Astrocyte of the spinal cord (primary cell): Measurements from ENCODE around the gene EGLN3.
"Not testable (repeated sequence)": the region's sequence is repeated elsewhere in the genome, so short reads cannot be mapped to it uniquely, and the experiment has no call there.

Source experiments
- DNase-seq: peaks from one replicate; pipeline ENCODE4 v3.0.0; 2011; ENCODE audit warnings: low read depth, low spot score
- H3K4me3 ChIP-seq: 2 replicates; pipeline ENCODE4 v1.5.1; 2011; ENCODE audit warnings: low read depth, mild to moderate bottlenecking, low read length, moderate library complexity
- in situ Hi-C: cut with HindIII; loops from 2 replicates; pipeline ENCODE4 v1.10.0; 2017; ENCODE audit warnings: low sequenced_read_pairs
- TF ChIP-seq, protein P1 (sequence below): IDR thresholded peaks from 2 replicates; pipeline ENCODE4 v1.5.1; 2012; ENCODE audit warnings: low read depth, mild to moderate bottlenecking, low read length, inconsistent platforms

The EGLN3 gene

DNA sequence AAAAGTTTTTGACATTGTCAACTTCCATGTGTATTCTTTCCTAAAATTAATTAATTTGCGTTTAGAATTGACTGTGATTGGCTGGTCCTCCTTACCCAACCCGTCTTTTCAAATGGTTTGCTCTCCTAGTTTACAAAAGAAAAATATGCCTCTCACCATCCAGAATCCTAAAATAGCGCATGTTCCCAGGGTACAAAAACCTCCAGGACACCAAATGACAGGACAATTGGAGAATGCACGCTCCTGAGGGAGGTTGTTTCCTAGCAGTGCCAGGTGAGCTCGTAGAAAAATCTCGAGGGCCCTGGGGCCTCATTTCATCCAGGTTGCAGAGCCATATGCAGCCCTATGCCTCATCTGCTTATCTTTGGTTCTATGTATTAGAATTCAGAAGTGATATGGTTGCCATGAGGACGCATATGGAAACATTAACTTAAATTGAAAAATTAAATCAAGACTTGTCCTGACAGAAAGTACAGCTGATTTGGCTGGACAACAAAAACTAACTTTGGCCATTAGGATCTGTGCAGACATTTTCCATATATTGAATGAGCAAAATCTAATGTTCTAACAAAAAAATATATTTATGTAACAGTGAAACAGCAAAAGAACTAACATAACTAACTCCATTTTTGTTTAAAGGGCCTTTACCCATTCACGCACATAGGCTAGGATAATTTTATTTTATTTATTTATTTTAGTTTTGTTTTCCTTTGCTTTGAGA lies 28.2 kb upstream of the EGLN3 start:
- DNase-seq: no peak
- TF ChIP-seq, protein P1, sequence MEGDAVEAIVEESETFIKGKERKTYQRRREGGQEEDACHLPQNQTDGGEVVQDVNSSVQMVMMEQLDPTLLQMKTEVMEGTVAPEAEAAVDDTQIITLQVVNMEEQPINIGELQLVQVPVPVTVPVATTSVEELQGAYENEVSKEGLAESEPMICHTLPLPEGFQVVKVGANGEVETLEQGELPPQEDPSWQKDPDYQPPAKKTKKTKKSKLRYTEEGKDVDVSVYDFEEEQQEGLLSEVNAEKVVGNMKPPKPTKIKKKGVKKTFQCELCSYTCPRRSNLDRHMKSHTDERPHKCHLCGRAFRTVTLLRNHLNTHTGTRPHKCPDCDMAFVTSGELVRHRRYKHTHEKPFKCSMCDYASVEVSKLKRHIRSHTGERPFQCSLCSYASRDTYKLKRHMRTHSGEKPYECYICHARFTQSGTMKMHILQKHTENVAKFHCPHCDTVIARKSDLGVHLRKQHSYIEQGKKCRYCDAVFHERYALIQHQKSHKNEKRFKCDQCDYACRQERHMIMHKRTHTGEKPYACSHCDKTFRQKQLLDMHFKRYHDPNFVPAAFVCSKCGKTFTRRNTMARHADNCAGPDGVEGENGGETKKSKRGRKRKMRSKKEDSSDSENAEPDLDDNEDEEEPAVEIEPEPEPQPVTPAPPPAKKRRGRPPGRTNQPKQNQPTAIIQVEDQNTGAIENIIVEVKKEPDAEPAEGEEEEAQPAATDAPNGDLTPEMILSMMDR: no peak
- H3K4me3 ChIP-seq: no peak overlapping the region
- in situ Hi-C loops: no loop called here

DNA sequence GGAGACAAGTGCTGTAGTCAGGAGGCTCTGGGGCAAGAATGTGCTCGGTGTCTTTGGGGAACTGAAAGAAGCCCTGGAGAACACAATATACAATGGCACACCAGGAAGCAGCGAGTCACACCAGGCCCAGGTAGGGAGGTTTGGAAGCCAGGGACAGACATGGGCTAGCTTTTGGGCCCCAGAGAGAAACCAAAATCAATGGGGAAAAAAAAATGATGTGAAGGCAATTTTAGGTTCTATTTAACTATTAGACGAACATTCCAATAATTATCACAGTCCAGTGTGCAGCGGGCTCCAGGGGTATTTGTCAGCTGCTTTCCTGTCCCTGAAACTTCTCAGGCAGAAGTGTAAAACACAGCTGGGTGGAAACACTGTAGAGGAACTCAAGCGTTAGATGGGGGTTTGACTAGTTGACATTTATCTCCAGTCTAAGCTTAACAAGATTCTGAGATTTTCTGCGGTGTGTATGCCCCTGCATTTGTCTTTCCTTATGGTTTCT lies 21.8 kb upstream of the EGLN3 start:
- no peak for DNase-seq
- no peak overlapping the region for H3K4me3 ChIP-seq
- TF ChIP-seq, protein P1: no peak
- in situ Hi-C loops: no loop called here

DNA sequence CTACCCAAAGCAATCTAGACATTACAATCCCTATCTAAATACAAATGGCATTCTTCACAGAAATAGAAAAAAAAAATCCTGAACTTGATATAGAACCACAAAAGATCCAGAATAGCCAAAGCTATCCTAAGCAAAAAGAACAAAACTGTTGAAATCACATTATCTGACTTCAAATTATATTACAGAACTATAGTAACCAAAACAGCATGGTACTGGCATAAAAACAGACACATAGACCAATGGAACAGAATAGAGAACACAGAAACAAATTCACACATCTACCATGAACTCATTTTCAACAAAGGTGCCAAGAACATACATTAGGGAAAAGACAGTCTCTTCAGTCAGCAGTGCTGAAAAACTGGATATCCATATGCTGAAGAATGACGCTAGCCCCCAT lies 19.0 kb upstream of the EGLN3 start:
- in situ Hi-C loops, DNase-seq, H3K4me3 ChIP-seq: not testable (repeated sequence)

DNA sequence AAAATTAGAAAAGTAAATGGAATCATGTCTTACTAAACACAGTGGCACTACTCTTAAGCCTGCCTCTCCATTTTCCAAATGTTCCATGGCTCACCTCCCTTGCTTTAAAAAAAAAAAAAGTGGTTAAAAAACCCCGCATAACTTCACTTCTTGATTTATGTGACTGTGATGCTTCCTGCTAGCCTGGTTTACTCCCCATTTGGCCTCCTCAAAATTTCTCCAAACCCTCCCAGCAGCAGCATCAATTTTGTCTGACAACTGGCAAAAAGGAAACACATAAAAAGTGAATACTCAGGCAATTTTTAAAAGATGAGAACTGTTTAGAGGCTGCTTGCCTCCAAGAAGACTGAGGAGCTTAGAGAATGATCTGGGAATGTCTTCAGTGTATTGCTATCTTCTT lies 17.8 kb upstream of the EGLN3 start:
- no peak for DNase-seq
- no peak overlapping the region for H3K4me3 ChIP-seq
- TF ChIP-seq, protein P1: no peak
- in situ Hi-C loops: no loop called here

DNA sequence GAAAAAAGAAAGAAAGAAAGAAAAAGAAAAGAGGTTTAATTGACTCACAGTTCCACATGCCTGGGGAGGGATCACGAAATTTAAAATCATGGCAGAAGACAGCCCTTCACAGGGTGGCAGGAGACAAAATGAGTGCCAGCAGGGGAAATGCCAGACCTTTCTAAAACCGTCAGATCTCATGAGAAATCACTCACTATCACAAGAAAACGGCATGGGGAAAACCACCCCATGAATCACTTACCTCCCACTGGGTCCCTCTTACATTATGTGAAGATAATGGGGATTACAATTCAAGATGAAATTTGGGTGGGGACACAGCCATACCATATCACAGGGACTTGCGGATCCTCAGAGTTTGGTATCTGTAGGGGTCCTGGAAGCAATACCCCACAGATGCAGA lies 16.3 kb upstream of the EGLN3 start:
- DNase-seq: no peak
- in situ Hi-C loops: no loop called here
- H3K4me3 ChIP-seq: no peak overlapping the region
- TF ChIP-seq, protein P1: no peak

DNA sequence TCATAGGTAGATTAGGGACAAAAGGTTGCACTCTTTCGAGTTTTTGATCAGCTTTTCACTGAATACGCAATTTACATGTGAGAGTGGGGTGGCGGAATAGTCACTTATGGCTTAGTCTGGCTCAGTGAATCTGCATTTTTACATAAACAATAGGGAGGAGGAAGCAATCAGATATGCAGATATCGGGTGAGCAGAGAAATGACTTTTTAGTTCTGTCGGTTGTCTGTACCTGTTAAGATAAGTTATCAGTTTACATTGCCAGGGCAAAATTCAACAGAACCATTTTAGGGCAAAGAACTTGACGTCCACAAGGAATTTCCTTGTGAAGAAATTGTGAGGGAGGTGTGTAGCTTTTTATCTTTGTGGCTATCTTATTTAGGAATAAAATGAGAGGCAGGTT lies 15.4 kb upstream of the EGLN3 start:
- in situ Hi-C loops: no loop called here
- DNase-seq: no peak
- TF ChIP-seq, protein P1: no peak
- no peak overlapping the region for H3K4me3 ChIP-seq

DNA sequence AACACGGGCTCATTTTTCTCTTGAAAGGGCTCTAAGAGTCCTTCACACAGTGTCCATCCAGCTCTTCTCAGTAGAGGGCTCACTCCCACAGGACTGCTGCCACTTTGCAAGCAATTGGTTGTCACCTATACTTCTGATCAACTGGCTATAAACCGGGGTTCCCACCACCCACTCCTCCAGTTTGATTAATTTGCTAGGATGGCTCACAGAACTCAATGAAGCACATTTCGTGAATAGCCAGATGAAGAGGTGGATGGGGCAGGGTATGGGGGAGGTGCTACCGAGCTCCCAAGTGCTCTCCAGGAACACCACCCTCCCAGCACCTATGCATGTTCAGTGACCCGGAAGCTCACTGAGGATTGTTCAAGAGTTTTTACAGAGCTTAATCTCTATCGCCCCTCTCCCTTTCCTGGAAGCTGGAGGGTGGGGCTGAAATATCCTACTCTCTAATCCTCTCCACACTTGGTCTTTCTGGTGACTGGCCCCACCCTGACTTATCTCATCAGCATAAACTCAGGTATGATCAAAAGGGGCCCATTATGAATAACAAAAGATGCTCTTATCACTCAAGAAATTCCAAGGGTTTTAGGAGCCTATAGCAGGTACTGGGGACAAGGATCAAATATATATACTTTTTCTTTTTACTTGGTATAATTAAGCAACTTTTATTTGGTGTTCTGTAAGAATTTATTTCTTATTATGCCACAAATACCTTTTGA lies 13.9 kb upstream of the EGLN3 start:
- in situ Hi-C loops: no loop called here
- no peak overlapping the region for H3K4me3 ChIP-seq
- no peak for DNase-seq
- TF ChIP-seq, protein P1: no peak
